ENCODE measurements around the gene LRTM2. TPM values are rescaled to one million over a fixed set of nuclear protein-coding genes. Genes with fewer than 3 reads are reported as not detected.

Gene LRTM2
- total RNA-seq = not detected
- long read RNA-seq, donor 1 = 0 reads
- long read RNA-seq, donor 2 = 0 reads

GRCh38 chr12:1820191-1820895 is at the start of gene LRTM2:
TSS of gene LRTM2 (plus strand) at chr12:1820565. CDS start at chr12:1828149, 7,584 bp downstream.
- ATAC-seq (no peak), DNase-seq (no peak)
- no peaks in the 10 kb centered on the region for H3K9me3 ChIP-seq
- H3K4me3 ChIP-seq = no peak within 1 kb of the TSS
- H3K36me3 ChIP-seq (ENCODE audit: low read depth) = no peaks in the 10 kb centered on the region
- intact Hi-C loops (cut with DNase I, micrococcal nuclease) = no loop called here
- TF ChIP-seq CTCF (IDR thresholded peaks at IDR 0.05) = no peak
- no peaks in the 10 kb centered on the region for H3K4me1 ChIP-seq (ENCODE audit: low read depth)

GRCh38 chr12:1773937-1774655 is 46.3 kb upstream of the LRTM2 start:
- no peak for TF ChIP-seq CTCF (IDR thresholded peaks at IDR 0.05)
- intact Hi-C loops (cut with DNase I, micrococcal nuclease) = no loop called here
- Histone ChIP-seq H3K4me1 (ENCODE audit: low read depth) (peaks cover 3% of the 10 kb centered on the region), H3K9me3 (no peaks in the 10 kb centered on the region), H3K36me3 (ENCODE audit: low read depth) (peaks cover 3% of the 10 kb centered on the region), H3K4me3 (no peak overlapping the region)
- no peak for DNase-seq
- no peak for ATAC-seq

- no peak for ATAC-seq
- no peak for TF ChIP-seq CTCF (IDR thresholded peaks at IDR 0.05)
Measured at GRCh38 chr12:1776170-1776921, 44.0 kb upstream of the LRTM2 start.

GRCh38 chr12:1777798-1778197 is 42.6 kb upstream of the LRTM2 start:
- no peak overlapping the region for H3K4me3 ChIP-seq
- intact Hi-C loops (cut with DNase I, micrococcal nuclease) = no loop called here
- peaks cover 3% of the 10 kb centered on the region for H3K36me3 ChIP-seq (ENCODE audit: low read depth)
- no peak for ATAC-seq
- no peaks in the 10 kb centered on the region for H3K9me3 ChIP-seq
- H3K4me1 ChIP-seq (ENCODE audit: low read depth) = peaks cover 3% of the 10 kb centered on the region
- DNase-seq = no peak
- TF ChIP-seq CTCF (IDR thresholded peaks at IDR 0.05) = no peak

More at GRCh38 chr12:1776170-1776921, 44.0 kb upstream of the LRTM2 start:
- H3K4me3 ChIP-seq = no peak overlapping the region
- no peaks in the 10 kb centered on the region for H3K9me3 ChIP-seq
- peaks cover 3% of the 10 kb centered on the region for H3K4me1 ChIP-seq (ENCODE audit: low read depth)
- H3K36me3 ChIP-seq (ENCODE audit: low read depth) = peaks cover 3% of the 10 kb centered on the region
- intact Hi-C loops (cut with DNase I, micrococcal nuclease) = no loop called here
- DNase-seq = no peak

GRCh38 chr12:1778911-1779310 is 41.5 kb upstream of the LRTM2 start:
- intact Hi-C loops (cut with DNase I, micrococcal nuclease) = no loop called here
- ATAC-seq = no peak
- no peak for TF ChIP-seq CTCF (IDR thresholded peaks at IDR 0.05)
- H3K36me3 ChIP-seq (ENCODE audit: low read depth) = no peaks in the 10 kb centered on the region
- no peaks in the 10 kb centered on the region for H3K4me1 ChIP-seq (ENCODE audit: low read depth)
- H3K4me3 ChIP-seq = no peak overlapping the region
- DNase-seq = no peak
- H3K9me3 ChIP-seq = no peaks in the 10 kb centered on the region
